ENCODE results near the gene PLXDC1.

Gene PLXDC1

DNA sequence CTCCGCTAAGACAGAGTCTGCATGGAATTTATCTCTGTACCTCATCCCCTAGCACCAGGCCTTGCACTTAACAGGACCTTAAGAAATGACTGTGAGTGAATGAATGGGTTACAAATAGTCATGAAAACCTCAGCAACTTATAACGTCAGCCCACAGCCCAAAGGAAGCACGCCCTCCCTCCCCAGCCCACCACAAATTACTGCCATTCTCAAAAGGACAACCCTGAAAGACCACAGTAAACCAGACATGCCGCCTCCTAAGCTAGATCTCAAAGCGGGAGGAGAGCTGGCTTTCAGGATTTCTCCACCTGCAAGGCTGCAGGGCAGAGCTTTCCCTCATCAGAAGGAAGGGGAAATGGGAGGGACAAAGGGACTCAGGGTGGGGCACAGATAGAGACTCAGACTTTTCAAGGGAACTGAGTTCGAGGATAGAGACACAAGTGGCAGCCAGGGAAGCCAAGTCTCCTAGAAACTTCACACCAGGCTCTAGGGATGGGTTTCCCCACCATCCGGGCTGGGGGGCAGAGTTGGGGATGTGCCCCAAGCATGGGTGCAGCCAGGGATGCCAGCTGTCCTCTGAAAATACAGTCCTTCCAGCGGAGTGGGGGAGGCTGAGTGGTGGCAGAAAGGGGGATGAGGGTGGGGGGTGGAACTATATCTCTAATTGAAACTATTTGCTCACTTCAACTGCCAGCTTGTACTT, 56.7 kb downstream of the PLXDC1 start:
- DNase-seq (ENCODE audit: low read depth in 1 of 2, low spot score in 1 of 2), result no peak
- TF ChIP-seq SPI1 (IDR thresholded peaks at IDR 0.05; ENCODE audit: borderline replicate concordance, low read depth) (no peak), POLR2AphosphoS5 (IDR thresholded peaks at IDR 0.05; ENCODE audit: low read depth) (no peak), GABPA (IDR thresholded peaks at IDR 0.05; ENCODE audit: low read depth) (no peak)
- TF ChIP-seq, protein P1, sequence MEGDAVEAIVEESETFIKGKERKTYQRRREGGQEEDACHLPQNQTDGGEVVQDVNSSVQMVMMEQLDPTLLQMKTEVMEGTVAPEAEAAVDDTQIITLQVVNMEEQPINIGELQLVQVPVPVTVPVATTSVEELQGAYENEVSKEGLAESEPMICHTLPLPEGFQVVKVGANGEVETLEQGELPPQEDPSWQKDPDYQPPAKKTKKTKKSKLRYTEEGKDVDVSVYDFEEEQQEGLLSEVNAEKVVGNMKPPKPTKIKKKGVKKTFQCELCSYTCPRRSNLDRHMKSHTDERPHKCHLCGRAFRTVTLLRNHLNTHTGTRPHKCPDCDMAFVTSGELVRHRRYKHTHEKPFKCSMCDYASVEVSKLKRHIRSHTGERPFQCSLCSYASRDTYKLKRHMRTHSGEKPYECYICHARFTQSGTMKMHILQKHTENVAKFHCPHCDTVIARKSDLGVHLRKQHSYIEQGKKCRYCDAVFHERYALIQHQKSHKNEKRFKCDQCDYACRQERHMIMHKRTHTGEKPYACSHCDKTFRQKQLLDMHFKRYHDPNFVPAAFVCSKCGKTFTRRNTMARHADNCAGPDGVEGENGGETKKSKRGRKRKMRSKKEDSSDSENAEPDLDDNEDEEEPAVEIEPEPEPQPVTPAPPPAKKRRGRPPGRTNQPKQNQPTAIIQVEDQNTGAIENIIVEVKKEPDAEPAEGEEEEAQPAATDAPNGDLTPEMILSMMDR (IDR thresholded peaks at IDR 0.05; ENCODE audit: insufficient read depth, low read length), result no peak
- TF ChIP-seq, protein P2, sequence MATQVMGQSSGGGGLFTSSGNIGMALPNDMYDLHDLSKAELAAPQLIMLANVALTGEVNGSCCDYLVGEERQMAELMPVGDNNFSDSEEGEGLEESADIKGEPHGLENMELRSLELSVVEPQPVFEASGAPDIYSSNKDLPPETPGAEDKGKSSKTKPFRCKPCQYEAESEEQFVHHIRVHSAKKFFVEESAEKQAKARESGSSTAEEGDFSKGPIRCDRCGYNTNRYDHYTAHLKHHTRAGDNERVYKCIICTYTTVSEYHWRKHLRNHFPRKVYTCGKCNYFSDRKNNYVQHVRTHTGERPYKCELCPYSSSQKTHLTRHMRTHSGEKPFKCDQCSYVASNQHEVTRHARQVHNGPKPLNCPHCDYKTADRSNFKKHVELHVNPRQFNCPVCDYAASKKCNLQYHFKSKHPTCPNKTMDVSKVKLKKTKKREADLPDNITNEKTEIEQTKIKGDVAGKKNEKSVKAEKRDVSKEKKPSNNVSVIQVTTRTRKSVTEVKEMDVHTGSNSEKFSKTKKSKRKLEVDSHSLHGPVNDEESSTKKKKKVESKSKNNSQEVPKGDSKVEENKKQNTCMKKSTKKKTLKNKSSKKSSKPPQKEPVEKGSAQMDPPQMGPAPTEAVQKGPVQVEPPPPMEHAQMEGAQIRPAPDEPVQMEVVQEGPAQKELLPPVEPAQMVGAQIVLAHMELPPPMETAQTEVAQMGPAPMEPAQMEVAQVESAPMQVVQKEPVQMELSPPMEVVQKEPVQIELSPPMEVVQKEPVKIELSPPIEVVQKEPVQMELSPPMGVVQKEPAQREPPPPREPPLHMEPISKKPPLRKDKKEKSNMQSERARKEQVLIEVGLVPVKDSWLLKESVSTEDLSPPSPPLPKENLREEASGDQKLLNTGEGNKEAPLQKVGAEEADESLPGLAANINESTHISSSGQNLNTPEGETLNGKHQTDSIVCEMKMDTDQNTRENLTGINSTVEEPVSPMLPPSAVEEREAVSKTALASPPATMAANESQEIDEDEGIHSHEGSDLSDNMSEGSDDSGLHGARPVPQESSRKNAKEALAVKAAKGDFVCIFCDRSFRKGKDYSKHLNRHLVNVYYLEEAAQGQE (IDR thresholded peaks at IDR 0.05; ENCODE audit: insufficient replicate concordance, low read depth), result no peak
- no peak overlapping the region for H3K4me3 ChIP-seq (replicated peaks; ENCODE audit: insufficient read depth, low read length)
- H3K27ac ChIP-seq (replicated peaks), result no peak overlapping the region
- no peaks in the 10 kb centered on the region for H3K27me3 ChIP-seq (ENCODE audit: insufficient read depth, poor library complexity, severe bottlenecking)

DNA sequence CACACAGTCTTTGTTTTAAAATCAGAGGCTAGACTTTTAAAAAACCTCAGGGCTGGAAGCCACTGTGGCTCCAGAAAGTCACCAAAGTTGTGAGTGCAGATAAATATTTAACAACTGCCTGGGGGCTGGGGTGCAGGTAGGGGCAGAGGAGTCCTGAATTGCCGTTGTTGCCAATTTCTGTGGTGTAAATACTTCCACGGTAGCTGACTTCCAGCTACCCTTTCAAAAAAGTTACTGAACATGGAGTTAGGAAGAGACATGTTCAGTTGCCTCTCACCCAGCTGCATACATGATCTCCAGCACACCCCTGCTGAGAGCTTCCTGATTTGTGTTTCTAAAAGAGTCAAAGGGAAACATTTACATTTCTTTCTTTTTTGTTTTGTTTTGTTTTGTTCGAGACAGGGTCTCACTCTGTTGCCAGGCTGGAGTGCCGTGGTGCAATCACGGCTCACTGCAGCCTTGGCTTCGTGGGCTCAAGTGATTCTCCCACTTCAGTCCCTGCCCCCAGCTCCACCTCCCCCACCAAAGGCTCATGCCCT, 58.7 kb downstream of the PLXDC1 start:
- TF ChIP-seq, protein P2 (IDR thresholded peaks at IDR 0.05; ENCODE audit: insufficient replicate concordance, low read depth), result no peak
- peak in 1 of 2 experiments; percentile 36 for DNase-seq (ENCODE audit: low read depth in 1 of 2, low spot score in 1 of 2)
- Histone ChIP-seq H3K27ac (replicated peaks) (peak overlapping the region; percentile 35), H3K27me3 (ENCODE audit: insufficient read depth, poor library complexity, severe bottlenecking) (no peaks in the 10 kb centered on the region), H3K4me3 (replicated peaks; ENCODE audit: insufficient read depth, low read length) (no peak overlapping the region)

DNA sequence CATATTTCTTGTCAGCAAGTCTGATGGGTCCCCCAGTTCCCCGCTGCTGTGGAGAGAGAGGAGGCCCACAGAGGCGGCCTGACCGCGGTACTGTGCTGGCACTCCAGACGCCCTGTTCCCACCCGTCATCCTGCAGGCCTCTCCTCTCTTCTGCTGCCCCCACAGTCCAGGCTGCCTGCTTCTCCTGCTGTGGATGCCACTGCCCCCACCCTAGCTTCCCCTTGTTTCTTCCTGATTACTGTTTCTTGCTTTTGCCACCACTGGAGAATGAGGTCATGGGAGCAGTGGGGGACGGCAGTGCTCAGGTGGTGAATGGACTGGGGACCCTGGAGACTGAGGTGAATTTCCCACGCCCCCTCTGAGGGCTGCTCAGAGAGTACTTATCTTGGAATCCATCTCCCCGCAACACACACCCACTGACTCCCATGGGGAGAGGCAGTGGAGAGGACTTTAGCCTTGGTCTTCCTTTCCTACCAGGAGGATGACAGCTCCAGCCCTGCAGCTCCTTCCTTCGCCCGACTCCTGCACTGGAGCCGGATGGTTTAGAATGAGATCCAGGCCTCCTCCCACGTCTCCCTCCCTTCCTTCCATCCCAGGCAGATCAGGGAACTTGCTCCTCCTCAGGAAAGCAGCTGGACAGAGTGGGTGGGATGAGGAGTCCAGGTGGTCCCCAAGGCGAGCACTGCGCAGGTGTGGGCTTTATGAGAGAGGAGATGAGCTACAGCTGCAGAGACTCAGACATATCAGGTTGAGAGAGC, 60.4 kb downstream of the PLXDC1 start:
- Histone ChIP-seq H3K27ac (replicated peaks) (no peak overlapping the region), H3K4me3 (replicated peaks; ENCODE audit: insufficient read depth, low read length) (no peak overlapping the region), H3K27me3 (ENCODE audit: insufficient read depth, poor library complexity, severe bottlenecking) (no peaks in the 10 kb centered on the region)
- no peak for DNase-seq (ENCODE audit: low read depth in 1 of 2, low spot score in 1 of 2)
- TF ChIP-seq POLR2AphosphoS5 (IDR thresholded peaks at IDR 0.05; ENCODE audit: low read depth), result no peak
- TF ChIP-seq GABPA (IDR thresholded peaks at IDR 0.05; ENCODE audit: low read depth), result no peak
- TF ChIP-seq, protein P1 (IDR thresholded peaks at IDR 0.05; ENCODE audit: insufficient read depth, low read length), result no peak
- TF ChIP-seq, protein P2 (IDR thresholded peaks at IDR 0.05; ENCODE audit: insufficient replicate concordance, low read depth), result no peak
- TF ChIP-seq SPI1 (IDR thresholded peaks at IDR 0.05; ENCODE audit: borderline replicate concordance, low read depth), result no peak
